Type B pancreatic cell (in vitro differentiated cells): Measurements from ENCODE around the gene CATSPER1. TPM values are rescaled to one million over a fixed set of nuclear protein-coding genes. Genes with fewer than 3 reads are reported as not detected.

Source experiments
- DNase-seq: peaks from one replicate; pipeline ENCODE4 v3.0.0; 2021; ENCODE audit warnings: mixed read lengths; ENCODE audit not compliant: unreplicated experiment; ENCODE audit errors: extremely low spot score
- H3K27ac Mint-ChIP-seq: 2 replicates; pipeline ENCODE4 v1.8.0; 2021; ENCODE audit warnings: mild to moderate bottlenecking, mixed read lengths
- H3K27me3 Mint-ChIP-seq: 2 replicates; pipeline ENCODE4 v1.8.0; 2021; ENCODE audit warnings: mixed read lengths
- H3K36me3 Mint-ChIP-seq: 2 replicates; pipeline ENCODE4 v1.8.0; 2021; ENCODE audit warnings: mixed read lengths
- H3K4me1 Mint-ChIP-seq: one replicate; pipeline ENCODE4 v1.8.0; 2021; ENCODE audit warnings: mixed read lengths; ENCODE audit not compliant: unreplicated experiment
- H3K4me3 Mint-ChIP-seq: 2 replicates; pipeline ENCODE4 v1.8.0; 2021; ENCODE audit warnings: mild to moderate bottlenecking, mixed read lengths
- H3K9me3 Mint-ChIP-seq: 2 replicates; pipeline ENCODE4 v1.8.0; 2021; ENCODE audit warnings: mixed read lengths
- total RNA-seq: library from RNA; stranded (reverse); gene quantifications from 2 replicates; pipeline ENCODE4 v1.2.1, GENCODE V29; 2021; ENCODE audit warnings: low replicate concordance
- TF ChIP-seq, protein P1 (sequence below): fragments of 200-600 bp; sonication (generic); conservative IDR thresholded peaks from 2 replicates; pipeline ENCODE4 v1.5.0; 2021; ENCODE audit warnings: antibody characterized with exemption, mild to moderate bottlenecking

The CATSPER1 gene
- total RNA-seq, 1 donor from 2014 or later, result not detected

- Mint-ChIP-seq H3K4me1 (peaks cover 12% of the 10 kb centered on the region), H3K9me3 (no peaks in the 10 kb centered on the region), H3K27ac (no peak overlapping the region), H3K27me3 (peaks cover 13% of the 10 kb centered on the region), H3K4me3 (no peak overlapping the region), H3K36me3 (peaks cover 10% of the 10 kb centered on the region)
- DNase-seq, result no peak
- TF ChIP-seq, protein P1, sequence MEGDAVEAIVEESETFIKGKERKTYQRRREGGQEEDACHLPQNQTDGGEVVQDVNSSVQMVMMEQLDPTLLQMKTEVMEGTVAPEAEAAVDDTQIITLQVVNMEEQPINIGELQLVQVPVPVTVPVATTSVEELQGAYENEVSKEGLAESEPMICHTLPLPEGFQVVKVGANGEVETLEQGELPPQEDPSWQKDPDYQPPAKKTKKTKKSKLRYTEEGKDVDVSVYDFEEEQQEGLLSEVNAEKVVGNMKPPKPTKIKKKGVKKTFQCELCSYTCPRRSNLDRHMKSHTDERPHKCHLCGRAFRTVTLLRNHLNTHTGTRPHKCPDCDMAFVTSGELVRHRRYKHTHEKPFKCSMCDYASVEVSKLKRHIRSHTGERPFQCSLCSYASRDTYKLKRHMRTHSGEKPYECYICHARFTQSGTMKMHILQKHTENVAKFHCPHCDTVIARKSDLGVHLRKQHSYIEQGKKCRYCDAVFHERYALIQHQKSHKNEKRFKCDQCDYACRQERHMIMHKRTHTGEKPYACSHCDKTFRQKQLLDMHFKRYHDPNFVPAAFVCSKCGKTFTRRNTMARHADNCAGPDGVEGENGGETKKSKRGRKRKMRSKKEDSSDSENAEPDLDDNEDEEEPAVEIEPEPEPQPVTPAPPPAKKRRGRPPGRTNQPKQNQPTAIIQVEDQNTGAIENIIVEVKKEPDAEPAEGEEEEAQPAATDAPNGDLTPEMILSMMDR, result no peak
These were observed 19.4 kb downstream of the CATSPER1 start for GRCh38 chr11:66006891-66007176.

DNA sequence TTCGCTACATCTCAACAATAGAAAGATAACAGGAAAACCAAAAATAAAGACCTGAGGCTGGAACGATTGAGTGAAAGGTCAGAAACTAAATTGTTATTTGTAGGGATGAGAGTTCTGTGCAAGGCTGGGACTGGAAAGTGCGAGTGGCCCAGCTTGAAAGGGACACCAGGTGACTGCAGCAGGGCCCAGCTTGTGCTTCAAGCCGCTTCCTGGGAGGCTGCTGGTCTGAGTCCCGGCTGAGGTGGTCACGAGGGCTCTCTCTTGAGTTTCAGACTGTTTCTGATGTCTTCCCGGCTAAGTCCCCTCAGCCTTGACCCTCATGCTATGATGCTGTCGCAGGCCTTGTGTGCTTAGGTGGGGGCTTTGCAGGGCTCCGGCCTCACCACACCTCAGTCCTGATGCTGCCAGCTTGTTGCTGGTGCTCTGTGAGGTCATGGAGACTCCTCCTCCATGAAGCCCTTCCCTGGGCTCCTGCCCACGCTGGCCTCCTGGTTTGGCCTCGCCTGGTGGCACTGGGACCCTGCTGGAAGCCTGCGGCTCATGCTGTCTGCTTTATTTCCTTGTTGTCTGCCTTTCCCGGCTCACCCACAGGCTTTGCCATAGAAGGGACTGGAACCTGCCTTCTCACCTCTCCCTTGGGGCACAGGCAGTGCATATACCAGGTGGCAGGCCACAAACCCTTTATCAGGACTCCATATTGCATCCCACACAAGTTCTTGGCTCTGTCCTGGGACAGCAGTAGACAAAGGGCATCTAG, 20.0 kb downstream of the CATSPER1 start:
- Mint-ChIP-seq H3K36me3 (peaks cover 12% of the 10 kb centered on the region), H3K9me3 (no peaks in the 10 kb centered on the region), H3K4me3 (no peak overlapping the region), H3K27ac (no peak overlapping the region), H3K4me1 (peaks cover 14% of the 10 kb centered on the region), H3K27me3 (peaks cover 11% of the 10 kb centered on the region)
- TF ChIP-seq, protein P1, result no peak
- DNase-seq, result no peak

GRCh38 chr11:66004186-66004585, 22.1 kb downstream of the CATSPER1 start:
- Mint-ChIP-seq H3K36me3 (peaks cover 12% of the 10 kb centered on the region), H3K4me3 (peak overlapping the region; percentile 71), H3K27me3 (peaks cover 4% of the 10 kb centered on the region), H3K4me1 (peaks cover 21% of the 10 kb centered on the region), H3K9me3 (no peaks in the 10 kb centered on the region), H3K27ac (peak overlapping the region; percentile 51)
- no peak for DNase-seq
- TF ChIP-seq, protein P1, result no peak

- peak overlapping the region; percentile 100 for H3K4me3 Mint-ChIP-seq
- H3K4me1 Mint-ChIP-seq, result peaks cover 21% of the 10 kb centered on the region
- H3K9me3 Mint-ChIP-seq, result no peaks in the 10 kb centered on the region
- TF ChIP-seq, protein P1, result no peak
- no peaks in the 10 kb centered on the region for H3K27me3 Mint-ChIP-seq
- H3K27ac Mint-ChIP-seq, result peak overlapping the region; percentile 99
- no peak for DNase-seq
- H3K36me3 Mint-ChIP-seq, result peaks cover 15% of the 10 kb centered on the region
These were observed 23.0 kb downstream of the CATSPER1 start for GRCh38 chr11:66003291-66003690.

- peaks cover 21% of the 10 kb centered on the region for H3K4me1 Mint-ChIP-seq
- no peak for DNase-seq
These were observed 23.5 kb downstream of the CATSPER1 start for GRCh38 chr11:66002648-66003225.

More at GRCh38 chr11:66002648-66003225, 23.5 kb downstream of the CATSPER1 start:
- H3K27me3 Mint-ChIP-seq, result no peaks in the 10 kb centered on the region
- peak overlapping the region; percentile 99 for H3K27ac Mint-ChIP-seq
- TF ChIP-seq, protein P1, result no peak
- H3K36me3 Mint-ChIP-seq, result peaks cover 15% of the 10 kb centered on the region
- H3K4me3 Mint-ChIP-seq, result peak overlapping the region; percentile 100
- H3K9me3 Mint-ChIP-seq, result no peaks in the 10 kb centered on the region
